ENCODE results near the gene DNER. TPM values are rescaled to one million over a fixed set of nuclear protein-coding genes. Genes with fewer than 3 reads are reported as not detected.
A peak's percentile ranks its signal among the peaks of the same experiment; 100 is the strongest.

DNER gene
- total and polyA plus RNA-seq, 12 donors: 49.2 to 309 (median 155) TPM

GRCh38 chr2:229443546-229444268 is 270.6 kb downstream of the DNER start:
- 82 to 89% (median 85%) methylated on average over 13 of the region's 13 CpGs for WGBS, 4 donors
- no peaks in the 10 kb centered on the region for H3K36me3 ChIP-seq (replicated peaks in 1 of 2)
- H3K27ac ChIP-seq: peak overlapping the region in 2 of 5 donors; percentile 83 to 88
- H3K9me3 ChIP-seq (replicated peaks in 1 of 3): no peaks in the 10 kb centered on the region
- no peaks in the 10 kb centered on the region for H3K27me3 ChIP-seq
- TF ChIP-seq POLR2A (IDR thresholded peaks at IDR 0.05): no peak
- no peak for TF ChIP-seq CTCF (IDR thresholded peaks at IDR 0.05)
- H3K4me1 ChIP-seq (replicated peaks in 1 of 2): peaks cover 14 to 18% of the 10 kb centered on the region in 2 donors
- H3K4me3 ChIP-seq: no peak overlapping the region
- intact Hi-C loops (cut with DNase I): loop anchor here in 1 of 2 donors (5.0 kb wide), 1 partner anchor 139 kb away; no protein-coding TSS in a partner anchor
- DNase-seq: no peak

GRCh38 chr2:229443141-229443540 is 271.2 kb downstream of the DNER start:
- Histone ChIP-seq H3K27ac (no peak overlapping the region), H3K27me3 (no peaks in the 10 kb centered on the region), H3K4me1 (replicated peaks in 1 of 2) (peaks cover 14 to 18% of the 10 kb centered on the region in 2 donors), H3K9me3 (replicated peaks in 1 of 3) (no peaks in the 10 kb centered on the region), H3K4me3 (no peak overlapping the region), H3K36me3 (replicated peaks in 1 of 2) (no peaks in the 10 kb centered on the region)
- no peak for TF ChIP-seq POLR2A (IDR thresholded peaks at IDR 0.05)
- TF ChIP-seq CTCF (IDR thresholded peaks at IDR 0.05): no peak
- intact Hi-C loops (cut with DNase I): loop anchor here in 1 of 2 donors (5.0 kb wide), 1 partner anchor 139 kb away; no protein-coding TSS in a partner anchor
- no peak for DNase-seq
- 54 to 73% (median 71%) methylated on average over 3 of the region's 3 CpGs for WGBS, 4 donors

- intact Hi-C loops (cut with DNase I): no loop called here
- Histone ChIP-seq H3K36me3 (replicated peaks in 1 of 2) (no peaks in the 10 kb centered on the region), H3K4me1 (replicated peaks in 1 of 2) (peaks cover 0 to 5% of the 10 kb centered on the region in 2 donors), H3K4me3 (no peak overlapping the region), H3K27me3 (no peaks in the 10 kb centered on the region), H3K9me3 (replicated peaks in 1 of 3) (no peaks in the 10 kb centered on the region), H3K27ac (no peak overlapping the region)
- WGBS, 4 donors: 91 to 96% (median 92%) methylated on average over 6 of the region's 6 CpGs
- no peak for DNase-seq
- TF ChIP-seq CTCF (IDR thresholded peaks at IDR 0.05): no peak
- no peak for TF ChIP-seq POLR2A (IDR thresholded peaks at IDR 0.05)
Measured at GRCh38 chr2:229438430-229439159, 275.8 kb downstream of the DNER start.

GRCh38 chr2:229437467-229437866 is 276.9 kb downstream of the DNER start:
- intact Hi-C loops (cut with DNase I): no loop called here
- Histone ChIP-seq H3K27me3 (no peaks in the 10 kb centered on the region), H3K27ac (no peak overlapping the region), H3K9me3 (replicated peaks in 1 of 3) (no peaks in the 10 kb centered on the region), H3K4me3 (no peak overlapping the region), H3K36me3 (replicated peaks in 1 of 2) (no peaks in the 10 kb centered on the region), H3K4me1 (replicated peaks in 1 of 2) (peaks cover 0 to 5% of the 10 kb centered on the region in 2 donors)
- 91 to 95% (median 93%) methylated on average over 2 of the region's 2 CpGs for WGBS, 4 donors
- TF ChIP-seq CTCF (IDR thresholded peaks at IDR 0.05): no peak
- TF ChIP-seq POLR2A (IDR thresholded peaks at IDR 0.05): no peak
- no peak for DNase-seq
